GM19035 (cell line): ENCODE measurements around the gene ITPK1.
"Not testable (repeated sequence)": the region's sequence is repeated elsewhere in the genome, so short reads cannot be mapped to it uniquely, and the experiment has no call there.

Source experiments
- ATAC-seq: cut with Tn5 transposase; IDR thresholded peaks from one replicate; pipeline ENCODE4 v1.9.1; 2021; ENCODE audit not compliant: unreplicated experiment

Gene ITPK1

DNA sequence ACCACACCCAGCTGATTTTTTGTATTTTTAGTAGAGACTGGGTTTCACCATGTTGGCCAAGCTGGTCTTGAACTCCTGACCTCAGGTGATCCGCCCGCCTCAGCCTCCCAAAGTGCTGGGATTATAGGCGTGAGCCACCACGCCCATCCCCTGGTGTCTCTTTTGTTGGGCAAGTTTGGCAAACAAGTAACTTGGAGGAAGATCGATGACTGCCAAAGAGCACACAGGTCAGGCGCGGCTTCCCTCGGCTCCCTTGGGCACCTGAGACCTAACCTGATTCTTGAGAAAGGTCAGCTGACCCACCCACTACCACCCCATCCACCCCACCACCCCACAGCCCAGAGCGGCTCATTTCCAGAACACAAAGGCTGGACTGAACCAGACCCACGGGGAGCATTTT is 9.9 kb downstream of the ITPK1 start:
- not testable (repeated sequence) for ATAC-seq

DNA sequence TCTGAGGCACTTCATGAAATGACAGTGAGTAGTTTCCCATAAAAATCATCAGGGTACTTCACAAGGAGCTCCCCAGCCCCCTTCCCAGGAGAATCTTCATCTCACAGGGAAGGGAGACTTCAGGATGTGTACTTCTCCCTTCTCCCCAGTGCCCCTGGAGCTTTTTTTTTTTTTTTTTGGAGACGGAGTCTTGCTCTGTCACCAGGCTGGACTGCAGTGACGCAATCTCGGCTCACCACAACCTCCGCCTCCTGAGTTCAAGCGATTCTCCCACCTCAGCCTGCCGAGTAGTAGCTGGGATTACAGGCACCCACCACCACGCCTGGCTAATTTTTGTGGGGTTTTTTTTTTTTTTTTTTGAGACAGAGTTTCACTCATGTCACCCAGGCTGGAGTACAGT is 10.4 kb downstream of the ITPK1 start:
- ATAC-seq = no peak

DNA sequence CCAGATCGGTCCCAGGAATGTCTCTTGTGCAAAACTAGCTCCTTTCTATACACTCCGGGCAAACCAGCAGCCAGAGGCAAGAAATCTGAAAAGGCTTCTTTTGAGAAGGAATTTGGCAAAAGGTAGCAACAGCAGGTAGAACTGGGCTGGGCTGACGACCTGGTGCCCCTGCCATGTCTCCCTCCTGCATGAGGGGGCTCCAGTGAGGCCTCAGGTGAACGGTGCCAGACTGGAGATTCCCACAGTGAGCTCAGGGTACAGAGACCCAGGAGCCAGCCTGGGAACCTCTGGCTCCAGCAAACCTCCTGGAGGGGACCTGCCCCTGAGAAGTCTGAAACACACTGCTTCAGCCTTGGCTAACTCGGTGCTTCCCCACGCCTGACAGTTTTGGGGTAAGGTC is 10.8 kb downstream of the ITPK1 start:
- ATAC-seq = no peak

DNA sequence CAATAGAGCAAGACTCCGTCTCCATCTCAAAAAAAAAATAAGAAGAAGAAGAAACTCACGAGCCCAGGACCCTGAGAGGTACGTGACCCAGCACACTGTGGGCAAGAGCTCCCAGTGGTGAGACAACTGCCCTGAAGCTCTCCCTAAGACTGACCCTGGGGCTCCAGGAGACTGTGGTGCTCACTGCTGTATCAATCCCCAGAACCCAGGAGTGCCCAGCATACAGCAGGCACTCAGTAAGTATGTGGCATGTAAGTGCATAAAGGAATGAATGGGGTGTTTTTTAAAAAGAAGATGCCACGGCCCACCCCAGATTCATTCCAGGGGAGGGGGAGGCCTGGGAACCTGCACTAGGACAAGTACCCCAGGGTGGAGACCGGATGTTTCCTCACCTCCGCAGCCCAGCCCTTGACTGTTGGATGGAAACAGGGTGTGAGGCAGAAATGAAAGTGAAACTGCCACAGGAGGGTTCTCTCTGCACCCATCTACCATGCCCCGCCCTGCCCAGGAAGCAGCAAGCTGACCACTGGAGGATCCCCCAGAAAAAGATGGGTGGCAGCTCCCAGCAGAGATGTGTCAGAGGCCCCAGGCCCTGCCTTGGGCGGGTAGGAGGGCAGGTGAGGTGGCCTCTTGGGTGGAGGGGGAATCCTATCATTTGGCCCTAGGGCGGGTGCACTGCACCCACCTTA is 12.2 kb downstream of the ITPK1 start:
- ATAC-seq = peak; percentile 90

DNA sequence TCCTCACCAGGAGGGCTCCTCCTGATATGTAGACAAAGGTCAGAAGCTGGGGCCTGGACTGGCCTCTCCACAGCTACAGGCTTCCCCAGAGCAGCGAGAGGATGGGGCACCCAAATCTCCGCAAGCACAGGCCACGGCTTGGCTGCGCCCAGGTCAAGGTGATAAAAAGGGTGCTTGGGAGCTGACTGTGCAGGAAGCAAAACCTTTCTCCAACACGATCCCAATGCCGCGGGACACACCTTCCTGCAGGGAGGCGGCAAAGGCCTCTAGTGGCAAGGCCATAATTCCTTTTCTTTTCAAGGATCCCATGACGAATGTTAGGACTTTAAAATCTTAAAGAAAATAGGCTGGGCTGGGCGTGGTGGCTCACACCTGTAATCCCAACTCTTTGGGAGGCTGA is 13.6 kb downstream of the ITPK1 start:
- ATAC-seq = no peak

DNA sequence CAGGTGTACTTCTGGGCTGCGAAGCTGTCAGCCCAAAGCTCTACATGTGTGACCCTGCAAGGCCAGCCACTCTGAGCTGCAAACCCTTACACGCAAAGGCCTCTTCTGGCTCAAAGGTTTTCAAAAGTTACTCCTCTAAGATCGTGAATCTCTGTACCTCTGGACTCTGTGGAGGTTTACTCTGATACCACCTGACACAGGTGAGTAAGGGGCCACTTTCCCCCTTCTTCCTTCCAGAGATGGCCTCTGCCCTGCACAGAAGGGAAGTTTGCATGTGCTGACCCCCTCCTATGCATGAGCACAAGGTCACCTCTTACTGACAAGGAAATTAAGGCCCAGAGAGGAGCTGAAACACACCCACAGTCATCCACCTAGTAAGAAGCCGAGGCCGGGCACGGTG is 14.5 kb downstream of the ITPK1 start:
- no peak for ATAC-seq

DNA sequence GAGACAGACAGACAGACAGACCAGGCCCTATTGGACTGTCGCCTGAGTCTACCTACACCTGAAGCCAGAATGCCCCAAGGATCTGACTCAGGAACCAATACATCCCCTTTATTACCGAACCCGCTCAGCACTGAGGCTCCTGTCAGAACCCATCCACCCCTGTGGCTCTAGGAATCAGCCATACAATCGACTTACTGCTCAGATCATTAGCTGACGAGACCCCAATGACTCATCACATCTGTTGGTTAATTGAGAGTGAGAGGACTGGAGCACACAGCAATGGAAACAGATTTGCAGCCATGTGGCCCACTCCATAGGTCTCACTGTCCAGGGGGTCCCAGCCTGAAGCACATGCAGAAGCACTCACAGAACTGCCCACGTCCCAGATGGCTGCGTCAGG is 15.2 kb downstream of the ITPK1 start:
- ATAC-seq = no peak

DNA sequence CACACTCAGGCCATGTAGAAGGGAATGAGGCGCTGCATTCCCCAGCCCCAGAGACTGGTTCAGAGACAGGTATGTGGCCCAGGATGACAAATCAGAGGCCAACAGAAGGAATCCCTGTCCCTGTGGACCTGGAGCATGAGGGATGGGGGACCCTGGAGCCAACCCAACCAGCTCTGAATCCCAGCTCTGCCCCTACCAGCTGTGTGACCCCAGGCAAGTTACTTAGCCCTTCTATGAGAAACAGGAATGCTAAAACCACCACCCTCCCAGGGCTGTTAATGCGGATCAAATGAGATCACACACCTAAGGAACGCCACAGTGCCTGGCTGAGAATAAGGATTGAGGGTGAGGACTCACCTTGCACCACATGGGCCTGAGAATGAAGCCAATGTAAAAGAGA is 15.6 kb downstream of the ITPK1 start:
- no peak for ATAC-seq

DNA sequence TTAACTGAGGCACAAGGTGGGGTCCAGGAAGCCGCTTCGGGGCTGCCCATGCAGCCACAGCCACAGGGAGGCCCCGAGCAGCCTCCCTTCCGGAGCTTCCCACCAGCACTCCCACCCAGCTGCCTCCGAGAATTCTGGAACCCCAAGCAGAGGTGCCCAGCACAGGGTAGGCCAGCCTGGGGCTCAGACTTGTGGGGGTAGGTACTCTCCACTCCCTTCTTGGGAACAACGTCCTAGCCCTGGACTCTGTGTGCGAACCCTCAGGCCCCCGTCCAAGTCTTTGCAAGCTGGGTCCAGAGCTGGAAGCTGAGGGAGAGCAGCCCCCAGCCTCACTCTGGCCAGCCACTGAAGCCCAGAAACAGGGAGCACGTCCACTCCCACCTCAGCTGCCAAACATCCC is 16.1 kb downstream of the ITPK1 start:
- ATAC-seq = no peak

DNA sequence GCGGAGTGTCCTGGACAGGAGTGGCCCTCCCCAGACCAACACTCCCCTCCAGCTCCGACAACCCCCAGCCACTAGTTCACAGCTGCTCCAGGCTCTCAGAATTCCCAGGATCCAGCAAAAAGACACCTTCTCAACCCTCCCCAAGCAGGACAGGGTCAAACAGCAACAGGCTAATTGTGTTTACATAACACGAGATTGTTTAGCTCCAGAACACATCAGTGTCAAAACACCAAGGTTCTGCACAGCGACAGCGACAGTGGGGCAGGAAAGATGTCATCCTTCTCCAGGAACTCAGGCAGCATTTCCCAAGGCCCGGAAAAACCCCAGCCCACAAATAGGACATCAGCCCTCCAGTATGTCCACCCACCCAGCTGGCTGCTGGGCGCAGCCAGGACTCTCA is 16.5 kb downstream of the ITPK1 start:
- ATAC-seq = no peak

DNA sequence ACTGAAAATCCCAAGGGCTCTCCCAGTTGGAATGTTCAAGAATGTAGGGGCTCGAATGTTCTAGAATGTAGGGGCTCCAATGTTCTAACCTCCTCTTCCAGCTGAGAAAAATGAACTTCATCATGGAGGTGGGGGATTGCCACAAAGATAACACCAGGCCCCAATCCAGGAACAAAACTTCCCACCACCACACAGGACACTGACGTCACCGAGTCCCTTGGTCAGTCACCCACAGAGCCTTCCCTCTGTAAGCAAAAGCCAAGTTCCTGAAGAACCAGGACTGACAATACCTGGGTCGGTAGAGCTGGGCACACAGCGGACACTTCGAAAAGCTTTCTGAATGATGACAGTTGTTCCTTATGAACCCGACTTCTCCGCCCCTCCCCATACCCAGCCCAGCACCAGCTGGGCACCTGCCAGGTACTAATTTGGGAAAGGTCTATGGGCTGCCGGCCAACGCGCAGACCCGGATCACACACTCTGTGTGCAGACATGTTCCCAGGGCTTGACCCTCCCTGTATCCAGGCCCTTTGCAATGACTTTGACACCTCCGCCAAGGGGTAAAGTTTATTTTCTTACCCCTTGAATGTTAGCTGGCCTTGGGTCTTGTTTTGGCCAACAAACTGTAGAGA is 18.9 kb downstream of the ITPK1 start:
- no peak for ATAC-seq

DNA sequence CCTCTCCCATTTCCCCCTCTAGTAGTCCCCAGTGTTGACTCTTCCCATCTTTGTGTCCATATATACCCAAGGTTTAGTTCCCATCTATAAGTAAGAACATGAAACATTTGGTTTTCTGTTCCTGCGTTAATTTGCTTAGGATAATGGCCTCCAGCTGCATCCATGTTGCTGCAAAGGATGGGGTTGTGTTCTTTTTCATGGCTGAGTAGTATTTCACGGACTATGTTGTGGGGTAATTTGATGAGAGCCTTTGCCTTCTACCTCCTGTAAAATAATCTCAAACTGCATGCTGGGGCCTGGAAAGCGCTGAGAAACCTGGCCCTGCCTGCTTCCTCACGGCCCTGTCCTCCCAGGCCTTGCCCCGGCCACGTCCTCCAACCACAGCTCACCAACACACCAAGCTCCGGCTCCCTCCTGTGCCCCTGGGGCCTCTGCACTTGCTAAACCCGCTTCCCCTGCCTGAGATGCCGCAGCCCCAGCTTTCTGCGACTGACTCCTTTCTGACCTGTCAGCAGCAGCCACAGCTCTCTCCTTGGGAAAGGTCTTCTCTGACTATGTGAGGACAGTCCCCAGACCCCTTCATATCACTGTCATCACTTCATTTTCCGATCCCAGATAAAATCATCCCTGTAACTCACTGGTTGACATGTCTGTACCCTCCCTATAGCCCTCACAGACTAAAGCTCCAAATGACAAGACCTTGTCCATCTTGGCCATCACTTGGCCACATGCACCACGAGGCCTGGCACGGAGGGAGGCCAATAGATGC is 19.8 kb downstream of the ITPK1 start:
- no peak for ATAC-seq

DNA sequence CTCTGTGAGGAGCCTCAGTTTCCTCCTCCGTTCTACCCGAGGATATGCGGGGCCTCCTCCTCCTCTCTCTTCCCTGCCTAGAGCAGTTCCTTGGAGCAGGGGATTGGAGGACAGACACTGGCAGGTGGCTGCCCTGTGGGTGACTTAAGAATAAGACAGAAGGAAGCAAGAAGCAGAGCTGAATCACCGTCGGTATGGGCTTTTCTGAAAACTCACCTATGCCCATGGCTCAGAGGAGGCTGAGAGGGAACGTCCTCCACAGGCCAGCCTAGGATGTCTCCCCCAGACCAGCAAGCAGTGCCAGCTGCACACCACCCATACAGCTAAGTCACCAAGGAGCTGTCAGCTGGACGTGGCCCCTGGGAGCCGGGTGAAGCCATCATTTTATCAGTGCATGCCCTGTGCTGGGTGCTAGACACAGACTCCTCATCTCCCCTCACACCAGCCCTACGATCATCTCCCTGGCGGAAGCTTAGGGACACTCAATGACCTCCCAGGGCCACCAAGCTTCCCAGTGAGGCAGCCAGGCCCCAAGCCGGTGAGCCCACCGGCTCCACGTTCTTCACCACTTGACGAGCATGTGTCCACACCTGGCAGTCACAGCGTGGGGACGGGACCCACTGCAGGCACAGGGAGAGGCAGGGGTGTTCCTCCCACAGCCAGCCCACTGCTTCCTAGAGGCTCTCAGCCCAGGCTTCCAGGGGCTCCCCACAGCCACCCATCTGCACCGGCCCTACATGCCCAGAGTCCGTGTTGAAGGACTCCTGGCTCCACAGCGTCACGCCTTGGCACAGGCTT is 21.4 kb downstream of the ITPK1 start:
- no peak for ATAC-seq

DNA sequence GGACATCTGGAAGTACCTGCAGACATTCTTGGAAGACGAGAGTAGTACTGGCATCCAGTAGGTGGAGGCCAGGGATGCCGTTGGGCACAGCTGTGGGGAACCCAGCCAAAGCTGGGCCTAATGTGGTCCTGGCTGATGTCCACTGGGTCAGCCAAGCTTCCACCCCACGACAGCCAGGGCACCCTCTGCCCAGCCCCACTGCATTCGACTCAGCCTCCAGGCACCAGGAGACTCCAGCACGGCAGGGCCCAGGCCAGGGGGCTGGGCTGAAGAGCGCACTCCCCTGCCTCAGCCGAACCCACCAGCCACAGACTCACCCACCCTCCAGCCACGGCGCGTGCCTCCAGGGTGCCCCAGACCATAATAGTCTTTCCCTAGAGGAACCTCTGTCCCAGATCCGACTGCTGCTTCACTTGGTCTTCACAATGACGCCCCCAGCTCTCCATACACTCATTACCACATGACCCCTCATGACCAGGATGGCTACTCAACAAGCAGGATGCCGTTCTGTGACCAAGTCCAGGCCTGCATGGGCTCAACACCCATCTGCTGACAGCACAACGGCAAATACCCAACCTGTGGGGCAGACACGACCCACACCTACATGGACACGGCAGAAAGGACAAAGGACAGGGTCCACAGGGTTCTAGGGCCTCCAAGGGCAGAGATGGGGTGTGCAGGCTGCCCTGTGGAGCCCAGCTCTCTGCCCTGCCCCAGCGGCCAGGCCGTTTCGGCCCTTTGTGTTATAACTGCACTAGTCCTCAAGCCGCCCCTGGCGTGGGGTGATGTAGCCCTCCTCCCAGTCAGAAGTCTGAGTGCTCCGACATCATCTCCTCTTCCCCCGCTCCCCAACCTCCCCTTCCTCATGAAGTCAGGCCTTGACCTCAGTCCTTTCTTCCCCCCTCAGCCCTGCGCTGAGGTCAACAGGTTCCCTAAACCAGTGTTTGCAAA is 22.8 kb downstream of the ITPK1 start:
- ATAC-seq = no peak

DNA sequence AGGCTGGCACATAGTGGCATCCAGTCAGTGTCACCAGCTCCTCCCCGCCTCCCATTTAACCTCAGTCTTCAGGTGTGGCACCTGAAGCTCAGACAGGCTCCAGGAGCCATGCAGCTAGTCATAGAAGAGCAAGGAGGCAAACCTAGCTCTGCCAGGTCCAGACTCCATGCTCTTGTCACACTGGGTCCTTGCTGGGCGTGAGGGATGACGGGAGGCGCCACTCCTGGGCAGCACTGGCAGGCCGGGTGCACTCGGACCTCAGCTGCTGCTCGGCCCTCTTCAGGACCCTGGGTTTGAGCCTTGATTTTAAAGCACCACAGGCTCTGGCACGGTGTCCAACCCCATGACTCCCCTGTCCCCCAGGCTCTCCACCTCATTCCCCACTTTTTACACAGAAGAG is 24.1 kb downstream of the ITPK1 start:
- ATAC-seq = no peak

DNA sequence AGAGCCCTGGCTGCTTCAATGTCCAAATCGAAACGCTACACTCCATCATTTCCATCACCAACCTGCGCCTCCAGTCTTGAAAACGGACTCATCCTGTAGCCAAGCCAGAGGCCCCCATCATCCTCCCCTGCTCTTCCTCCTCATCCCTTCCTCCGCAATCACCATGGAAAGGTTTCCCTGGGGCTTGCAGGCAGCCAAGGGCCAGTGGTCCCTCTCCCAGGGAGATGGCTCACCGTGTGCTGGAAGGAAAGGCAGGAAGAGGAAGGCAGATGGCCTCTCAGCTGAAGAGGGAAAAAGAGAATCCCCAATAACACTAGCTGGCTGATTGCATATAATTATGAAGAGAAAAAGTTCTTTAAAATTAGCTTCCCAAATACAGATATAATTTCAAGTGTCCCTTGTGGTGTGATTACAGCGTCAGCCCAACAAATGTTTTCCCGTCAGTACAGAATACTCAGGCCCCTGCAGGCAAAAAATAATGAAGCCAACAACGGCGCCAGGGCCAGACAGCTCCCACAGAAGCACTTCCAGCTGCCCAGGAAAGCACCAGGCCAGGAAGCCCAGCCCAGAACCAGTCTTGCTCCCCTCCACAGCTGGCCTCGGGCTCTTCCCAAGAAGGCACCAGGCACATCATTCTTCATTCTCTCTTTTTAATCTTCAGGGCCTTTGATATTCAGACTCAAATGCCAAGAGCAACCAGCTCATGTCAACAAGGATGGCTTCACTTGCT is 24.7 kb downstream of the ITPK1 start:
- no peak for ATAC-seq

DNA sequence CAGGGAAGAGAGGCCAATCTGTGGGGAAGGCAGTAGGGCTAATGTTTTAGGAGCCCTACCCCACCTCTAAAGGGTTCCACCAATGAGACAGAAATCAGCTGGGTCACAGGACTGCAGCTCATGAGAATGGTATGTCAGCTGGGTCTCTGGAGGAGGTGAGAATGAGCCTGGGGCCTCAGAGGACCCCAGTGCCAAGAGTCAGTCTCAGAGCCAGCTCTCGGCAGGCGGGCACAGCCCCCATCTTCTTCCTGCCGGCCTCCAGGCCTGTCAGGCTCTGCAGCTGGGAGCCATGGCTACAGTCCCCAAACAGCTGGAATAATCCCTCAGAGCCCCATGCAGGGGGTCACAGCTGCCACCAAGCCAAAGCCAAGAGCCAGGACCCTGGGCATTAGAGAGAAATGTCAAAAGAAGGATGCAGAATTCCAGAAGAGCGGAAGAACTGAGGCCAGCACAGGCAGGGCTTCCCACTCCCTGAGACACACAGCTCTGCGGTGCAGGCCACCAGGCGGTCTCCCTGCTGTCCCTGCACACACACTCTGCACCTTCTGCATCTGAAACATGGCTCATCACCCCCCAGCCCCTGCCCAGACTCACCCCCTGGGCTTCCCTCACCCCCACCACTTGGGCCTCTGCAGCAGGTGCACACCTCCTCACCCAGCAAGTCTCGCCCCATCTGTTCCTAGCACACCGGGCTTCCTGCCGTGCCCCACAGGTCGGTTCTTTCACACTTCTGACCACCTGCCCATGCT is 26.0 kb downstream of the ITPK1 start:
- ATAC-seq = no peak

DNA sequence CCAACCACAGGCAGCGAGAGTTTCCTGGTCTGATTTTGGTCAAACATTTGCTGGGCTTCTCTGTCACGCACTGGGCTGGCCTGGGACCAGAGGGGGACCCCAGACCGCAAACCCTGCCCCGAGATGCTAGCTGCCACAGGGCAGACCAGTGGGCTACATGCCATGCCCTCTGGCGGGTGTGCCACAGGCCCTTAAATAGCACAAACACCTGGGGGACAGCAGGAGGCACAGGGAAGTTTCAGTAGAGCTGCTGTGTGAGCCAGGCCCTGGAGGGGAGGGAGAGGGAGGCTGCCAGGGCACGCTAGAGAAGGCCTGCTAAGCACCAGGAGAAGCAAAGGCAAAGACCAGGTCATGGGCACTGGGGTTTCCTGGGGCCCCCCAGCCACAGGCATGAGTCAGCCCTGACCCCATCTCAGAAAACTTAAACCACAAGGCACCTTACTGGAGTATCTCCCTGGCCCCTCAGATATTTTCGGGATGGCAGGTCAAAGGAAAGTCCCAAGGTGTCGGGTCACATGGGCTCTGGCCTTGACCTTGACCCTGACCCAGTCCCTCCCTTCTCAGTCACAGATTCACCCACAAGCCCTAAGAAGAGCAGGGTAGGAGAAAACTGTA is 29.2 kb downstream of the ITPK1 start:
- no peak for ATAC-seq

DNA sequence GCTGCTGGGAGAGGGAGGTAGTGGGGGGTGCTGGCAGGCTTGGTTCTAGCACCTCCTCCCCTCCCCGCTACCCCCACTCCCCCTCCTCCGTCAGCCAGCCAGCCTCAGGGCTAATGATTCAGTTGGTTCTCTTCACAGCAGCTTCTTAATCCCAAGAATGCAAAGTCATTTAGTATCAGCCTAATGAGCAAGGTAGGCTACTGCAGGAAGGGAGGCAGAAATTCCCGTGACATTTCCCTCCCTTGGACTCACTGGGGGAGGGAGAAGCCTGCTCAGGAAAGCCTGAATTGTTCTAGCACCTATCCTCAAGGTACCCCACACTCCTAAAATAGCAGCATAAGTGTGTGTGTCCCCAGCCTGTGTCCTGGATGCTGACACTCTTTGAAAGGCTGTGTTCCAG is 29.8 kb downstream of the ITPK1 start:
- no peak for ATAC-seq
